ENCODE measurements around the gene YBEY.

DNA sequence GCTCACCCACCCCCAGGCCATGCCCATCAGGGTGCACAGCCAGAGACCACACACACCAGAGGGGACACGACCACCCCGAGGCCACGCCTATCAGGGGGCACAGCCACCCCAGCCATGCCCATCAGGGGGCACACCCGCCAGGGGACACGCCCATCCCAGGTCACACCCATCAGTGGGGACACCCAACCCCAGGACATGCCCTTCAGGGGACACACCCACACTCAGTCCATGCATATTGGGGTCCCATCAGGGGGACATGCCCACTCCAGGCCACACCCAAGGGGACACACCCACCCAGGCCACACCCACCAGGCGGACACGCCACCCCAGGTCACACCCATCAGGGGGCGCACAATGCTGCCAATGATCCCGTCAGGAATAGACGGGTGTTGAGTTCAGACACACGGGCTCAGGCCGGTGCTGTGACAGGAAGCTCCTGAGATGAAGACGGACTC lies 21.4 kb upstream of the YBEY start:
- TF ChIP-seq POLR2A (IDR thresholded peaks at IDR 0.05) (no peak), CTCF (IDR thresholded peaks at IDR 0.05 in 8 of 11, conservative IDR thresholded peaks at IDR 0.05 in 3 of 11) (no peak), POLR2AphosphoS5 (IDR thresholded peaks at IDR 0.05) (peak in 2 of 3 donors; percentile 12 to 52)
